HepG2 (cell line): ENCODE data around the gene P4HB. TPM values are rescaled to one million over a fixed set of nuclear protein-coding genes. Genes with fewer than 3 reads are reported as not detected.

Experiments
- ATAC-seq: fragments of 200-7000 bp; cut with Tn5 transposase; 3 replicates; pipeline ENCODE4 v1.9.1; 2020; ENCODE audit warnings: mild to moderate bottlenecking, moderate library complexity
- BruUV-seq: library from RNA; stranded (reverse); fragments of 400-500 nt; replicated peaks from 2 replicates; lab custom pipeline; 2021; lab: Mats Ljungman, UMichigan
- CTCF ChIA-PET: fragments of 300-600 bp; formaldehyde crosslinking; extraction: SDS; loops from one replicate; lab custom pipeline; 2021; ENCODE audit warnings: low total read pairs, inconsistent platforms, low intra/inter-chr PET ratio; lab: Yijun Ruan, JAX
- POLR2A ChIA-PET: fragments of 350-600 bp; sonication (Branson Sonifier 250); formaldehyde crosslinking; loops from one replicate; lab custom pipeline; 2020; ENCODE audit warnings: antibody characterized with exemption, inconsistent platforms; lab: Yijun Ruan, JAX
- DNase-seq: peaks from one replicate; pipeline ENCODE4 v3.0.0-alpha.2; 2015; ENCODE audit warnings: low spot score
- FAIRE-seq: peaks from 3 replicates; lab custom pipeline; 2011; peaks lifted over from hg19 to GRCh38; lab: Jason Lieb, UNC
- H2AFZ ChIP-seq: one replicate; pipeline ENCODE4 v1.6.1; 2011; ENCODE audit warnings: low read length, inconsistent platforms
- H3K27ac ChIP-seq: fragments of 300-600 bp; 3 replicates; pipeline ENCODE4 v1.8.0; 2011; ENCODE audit warnings: mixed run types, mild to moderate bottlenecking, mixed read lengths, low read length, inconsistent platforms; ENCODE audit not compliant: insufficient read depth; ENCODE audit errors: extremely low read length
- H3K27me3 ChIP-seq, 2 experiments: fragments of 200-600 bp in 1 of 2; 2 replicates in 1 of 2; 3 replicates in 1 of 2; pipeline versions ENCODE4 v1.6.0 to v1.8.0; 2011; ENCODE audit warnings: low read length in 2 of 2, mild to moderate bottlenecking in 2 of 2, moderate library complexity in 2 of 2, inconsistent platforms in 1 of 2; ENCODE audit not compliant: insufficient read depth in 2 of 2, control insufficient read depth in 1 of 2
- H3K36me3 ChIP-seq, 2 experiments: fragments of 200-600 bp in 1 of 2; replicated peaks in 1 of 2; 2 replicates in 1 of 2; 3 replicates in 1 of 2; pipeline versions ENCODE4 v1.5.1 to v1.8.0; 2011; ENCODE audit warnings: low read length in 2 of 2, inconsistent platforms in 1 of 2; ENCODE audit not compliant: insufficient read depth in 2 of 2, control insufficient read depth in 1 of 2
- H3K4me1 ChIP-seq: 2 replicates; pipeline ENCODE4 v1.5.1; 2012; ENCODE audit warnings: low read length, inconsistent platforms; ENCODE audit not compliant: insufficient read depth
- H3K4me2 ChIP-seq: 2 replicates; pipeline ENCODE4 v1.6.0; 2011; ENCODE audit warnings: low read depth, low read length, inconsistent platforms
- H3K4me3 ChIP-seq, 3 experiments: fragments of 200-600 bp in 1 of 3; sonication (generic), shearing (Covaris generic) in 1 of 3; replicated peaks in 1 of 3; 2 replicates each; pipeline ENCODE4 v1.5.1; 2011 to 2016; ENCODE audit warnings: low read length in 3 of 3, inconsistent platforms in 2 of 3, low read depth in 2 of 3, mild to moderate bottlenecking in 2 of 3, control low read depth in 1 of 3, mixed read lengths in 1 of 3; ENCODE audit not compliant: insufficient read depth in 1 of 3
- H3K79me2 ChIP-seq: one replicate; pipeline ENCODE4 v1.6.1; 2011; ENCODE audit warnings: low read length, inconsistent platforms; ENCODE audit not compliant: insufficient read depth
- H3K9ac ChIP-seq: 2 replicates; pipeline ENCODE4 v1.6.0; 2011; ENCODE audit warnings: mild to moderate bottlenecking, low read depth, low read length, inconsistent platforms; ENCODE audit not compliant: insufficient read depth
- H3K9me3 ChIP-seq: 2 replicates; pipeline ENCODE4 v1.5.1; 2012; ENCODE audit warnings: mild to moderate bottlenecking, low read length
- H4K20me1 ChIP-seq: 2 replicates; pipeline ENCODE4 v1.6.0; 2011; ENCODE audit warnings: inconsistent platforms, mild to moderate bottlenecking, low read length, moderate library complexity; ENCODE audit not compliant: insufficient read depth
- AGO2 ChIP-seq: fragments of 200-400 bp; formaldehyde crosslinking; optimal IDR thresholded peaks from 2 replicates; pipeline ENCODE3; 2017; ENCODE audit warnings: mild to moderate bottlenecking, low read depth, low read length, moderate library complexity
- ATRX ChIP-seq: sonication (generic); formaldehyde crosslinking; IDR thresholded peaks from 2 replicates; pipeline ENCODE4 v1.4.0; 2020; ENCODE audit warnings: missing genetic modification reagents, borderline replicate concordance
- ETV6 ChIP-seq: sonication (generic); formaldehyde crosslinking; conservative IDR thresholded peaks from 2 replicates; pipeline ENCODE4 v1.4.0; 2020; ENCODE audit warnings: missing genetic modification reagents
- HOXA3 ChIP-seq: sonication (generic); formaldehyde crosslinking; IDR thresholded peaks from 2 replicates; pipeline ENCODE4 v1.5.0; 2020; ENCODE audit warnings: missing genetic modification reagents
- JUNB ChIP-seq: sonication (generic); formaldehyde crosslinking; IDR thresholded peaks from 2 replicates; pipeline ENCODE4 v1.8.0; 2022; ENCODE audit warnings: missing genetic modification reagents, mild to moderate bottlenecking, borderline replicate concordance
- POLR2A ChIP-seq, 2 experiments: IDR thresholded peaks; 2 replicates each; pipeline ENCODE4 v1.6.1; 2011; ENCODE audit warnings: low read depth in 2 of 2, low read length in 2 of 2, mild to moderate bottlenecking in 1 of 2, moderate library complexity in 1 of 2; ENCODE audit not compliant: insufficient read depth in 1 of 2
- RBFOX2 ChIP-seq: fragments of 200-400 bp; formaldehyde crosslinking; IDR thresholded peaks from 2 replicates; pipeline ENCODE4 v1.6.1; 2017; ENCODE audit warnings: low read depth, mild to moderate bottlenecking, low read length
- RBM22 ChIP-seq: fragments of 200-400 bp; formaldehyde crosslinking; optimal IDR thresholded peaks from 2 replicates; pipeline ENCODE3; 2017; ENCODE audit warnings: mild to moderate bottlenecking, low read length, moderate library complexity
- U2AF1 ChIP-seq: fragments of 200-400 bp; formaldehyde crosslinking; optimal IDR thresholded peaks from 2 replicates; pipeline ENCODE3; 2017; ENCODE audit warnings: mild to moderate bottlenecking, low read depth, low read length
- ZFAT ChIP-seq: sonication (generic); formaldehyde crosslinking; conservative IDR thresholded peaks from 2 replicates; pipeline ENCODE4 v1.8.1; 2023; ENCODE audit warnings: missing genetic modification reagents, inconsistent platforms
- ZMYM4 ChIP-seq: sonication (generic); formaldehyde crosslinking; IDR thresholded peaks from 2 replicates; pipeline ENCODE4 v1.8.1; 2023; ENCODE audit warnings: mild to moderate bottlenecking, missing genetic modification reagents
- ZNF235 ChIP-seq: sonication (generic); formaldehyde crosslinking; IDR thresholded peaks from 2 replicates; pipeline ENCODE4 v1.8.1; 2023; ENCODE audit warnings: mild to moderate bottlenecking, missing genetic modification reagents, borderline replicate concordance
- ZNF451 ChIP-seq: sonication (generic); formaldehyde crosslinking; IDR thresholded peaks from 2 replicates; pipeline ENCODE4 v1.5.0; 2020; ENCODE audit warnings: mild to moderate bottlenecking, missing genetic modification reagents
- ZNF768 ChIP-seq: sonication (generic); formaldehyde crosslinking; IDR thresholded peaks from 2 replicates; pipeline ENCODE4 v1.4.0; 2020; ENCODE audit warnings: missing genetic modification reagents
- ZNF891 ChIP-seq: sonication (generic); formaldehyde crosslinking; IDR thresholded peaks from 2 replicates; pipeline ENCODE4 v1.5.0; 2020; ENCODE audit warnings: mild to moderate bottlenecking, missing genetic modification reagents
- WGBS: methylation state at CpG from one replicate; pipeline ENCODE4 v1.1.6; 2017; ENCODE audit warnings: low lambda C conversion rate; 5-methylcytosine and 5-hydroxymethylcytosine counted together
- in situ Hi-C: cut with HindIII; loops from 2 replicates; pipeline ENCODE4 v1.10.0; 2017; ENCODE audit warnings: low pct_unique_long_range_greater_than_20kb; ENCODE audit not compliant: extremely low pct_ligation_motif_present
- intact Hi-C: fragments of 100-400 bp; cut with micrococcal nuclease; formaldehyde crosslinking; loops from one replicate; pipeline ENCODE4 v1.10.0; 2022; ENCODE audit not compliant: unreplicated experiment
- polyA plus RNA-seq, 8 experiments: library from polyadenylated mRNA; depleted of rRNA in 3 of 8; stranded (reverse) in 7 of 8; unstranded in 1 of 8; fragments of >200 nt; fragmentation: Illumina TruSeq in 4 of 8; extraction: Trizol in 4 of 8; gene quantifications; 2 replicates each; pipeline versions ENCODE4 v1.2.1 to v1.2.3, GENCODE V29; 2011 to 2016; ENCODE audit warnings: low read depth in 4 of 8, missing spikeins in 1 of 8, mixed read lengths in 1 of 8; ENCODE audit not compliant: insufficient read depth in 1 of 8
- total RNA-seq, 5 experiments: library from RNA; depleted of rRNA; stranded (reverse); fragments of >200 nt; fragmentation: Illumina TruSeq; extraction: Trizol; gene quantifications; 2 replicates each; pipeline ENCODE4 v1.2.3, GENCODE V29; 2016; ENCODE audit warnings: low read depth in 1 of 5
- TF ChIP-seq, protein P1 (sequence below), 2 experiments: sonication (generic) in 1 of 2; formaldehyde crosslinking in 1 of 2; IDR thresholded peaks; 2 replicates each; pipeline versions ENCODE4 v1.6.1 to v1.9.0; 2014 to 2022; ENCODE audit warnings: antibody characterized with exemption in 1 of 2, borderline replicate concordance in 1 of 2, inconsistent platforms in 1 of 2, low read depth in 1 of 2, missing genetic modification reagents in 1 of 2
- TF ChIP-seq, protein P2 (sequence below): sonication (generic); formaldehyde crosslinking; IDR thresholded peaks from 2 replicates; pipeline ENCODE4 v1.4.0; 2020; ENCODE audit warnings: missing genetic modification reagents
- TF ChIP-seq, protein P3 (sequence below): sonication (generic); formaldehyde crosslinking; IDR thresholded peaks from 2 replicates; pipeline ENCODE4 v1.8.0; 2022; ENCODE audit warnings: missing genetic modification reagents, low read depth, mild to moderate bottlenecking, borderline replicate concordance

Gene P4HB
- total and polyA plus RNA-seq, 2 of the 13 experiments (the other 11 are each of a cell fraction or from before 2014, with no cell fraction given): 185 to 782 TPM

DNA sequence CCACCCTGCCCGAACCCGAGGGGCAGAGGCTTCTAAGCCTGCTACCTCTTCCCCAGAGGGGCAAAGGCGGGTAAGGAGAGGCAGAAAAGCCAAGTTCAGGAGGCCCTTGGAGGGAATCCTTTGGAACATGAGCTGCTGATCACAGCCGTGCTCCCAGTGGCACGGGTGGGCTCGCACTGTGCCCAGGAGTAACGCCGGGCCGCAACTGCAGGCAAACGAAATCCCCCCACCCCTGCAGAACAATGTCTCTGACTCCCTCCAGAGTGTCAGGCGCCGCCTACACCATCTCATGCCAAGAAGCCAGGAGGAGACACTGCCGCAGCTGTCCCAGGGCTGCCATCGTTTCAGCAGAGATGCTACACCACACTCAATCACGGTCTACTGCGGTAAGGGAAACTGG lies 8.9 kb downstream of the P4HB start (continued):
- TF ChIP-seq JUNB (CRISPR knock-in tag) (0 out of 2 replicates have a peak, but pooled peaks have one; percentile 4), AGO2 (peak; percentile 57), ZNF768 (CRISPR knock-in tag) (no peak), POLR2A (IDR thresholded peaks at IDR 0.05; ENCODE audit: insufficient read depth in 1 of 2, low read depth in 2 of 2, low read length in 2 of 2) (peak in 1 of 2 experiments; percentile 43; a peak in 1 of 4 replicates), ZNF235 (CRISPR knock-in tag) (no peak), ZFAT (no peak), ZNF891 (CRISPR knock-in tag) (no peak), ZMYM4 (CRISPR knock-in tag) (no peak)

DNA sequence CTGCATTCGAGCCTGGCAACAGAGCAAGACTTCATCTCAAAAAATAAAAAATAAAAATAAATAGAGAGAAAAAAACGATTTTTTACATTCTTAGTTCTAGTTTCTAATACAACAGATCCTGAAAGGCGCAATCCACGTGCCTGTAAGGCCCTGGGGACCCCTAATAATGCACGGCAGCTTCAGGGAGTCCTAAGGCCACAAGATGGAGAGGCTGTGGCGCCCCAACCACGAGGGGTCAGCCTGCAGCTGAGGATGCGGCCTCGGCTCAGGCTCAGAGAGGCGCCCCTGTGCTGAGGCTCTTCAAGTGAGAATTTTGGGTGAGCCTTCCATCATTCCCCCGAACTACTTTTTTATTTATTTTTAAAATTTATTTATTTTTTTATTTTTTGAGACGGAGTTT lies 10.9 kb downstream of the P4HB start:
- BruUV-seq: no TSS peak
- TF ChIP-seq, protein P1, sequence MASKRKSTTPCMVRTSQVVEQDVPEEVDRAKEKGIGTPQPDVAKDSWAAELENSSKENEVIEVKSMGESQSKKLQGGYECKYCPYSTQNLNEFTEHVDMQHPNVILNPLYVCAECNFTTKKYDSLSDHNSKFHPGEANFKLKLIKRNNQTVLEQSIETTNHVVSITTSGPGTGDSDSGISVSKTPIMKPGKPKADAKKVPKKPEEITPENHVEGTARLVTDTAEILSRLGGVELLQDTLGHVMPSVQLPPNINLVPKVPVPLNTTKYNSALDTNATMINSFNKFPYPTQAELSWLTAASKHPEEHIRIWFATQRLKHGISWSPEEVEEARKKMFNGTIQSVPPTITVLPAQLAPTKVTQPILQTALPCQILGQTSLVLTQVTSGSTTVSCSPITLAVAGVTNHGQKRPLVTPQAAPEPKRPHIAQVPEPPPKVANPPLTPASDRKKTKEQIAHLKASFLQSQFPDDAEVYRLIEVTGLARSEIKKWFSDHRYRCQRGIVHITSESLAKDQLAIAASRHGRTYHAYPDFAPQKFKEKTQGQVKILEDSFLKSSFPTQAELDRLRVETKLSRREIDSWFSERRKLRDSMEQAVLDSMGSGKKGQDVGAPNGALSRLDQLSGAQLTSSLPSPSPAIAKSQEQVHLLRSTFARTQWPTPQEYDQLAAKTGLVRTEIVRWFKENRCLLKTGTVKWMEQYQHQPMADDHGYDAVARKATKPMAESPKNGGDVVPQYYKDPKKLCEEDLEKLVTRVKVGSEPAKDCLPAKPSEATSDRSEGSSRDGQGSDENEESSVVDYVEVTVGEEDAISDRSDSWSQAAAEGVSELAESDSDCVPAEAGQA (IDR thresholded peaks at IDR 0.05; ENCODE audit: low read depth): no peak
- TF ChIP-seq, protein P1 (CRISPR knock-in tag; IDR thresholded peaks at IDR 0.05; ENCODE audit: borderline replicate concordance): no peak
- TF ChIP-seq ZNF451 (CRISPR knock-in tag) (no peak), AGO2 (peak; percentile 54), ATRX (CRISPR knock-in tag) (no peak), RBM22 (peak; percentile 74), U2AF1 (no peak), ETV6 (no peak), RBFOX2 (peak; percentile 63), HOXA3 (CRISPR knock-in tag) (no peak)
- TF ChIP-seq, protein P2, sequence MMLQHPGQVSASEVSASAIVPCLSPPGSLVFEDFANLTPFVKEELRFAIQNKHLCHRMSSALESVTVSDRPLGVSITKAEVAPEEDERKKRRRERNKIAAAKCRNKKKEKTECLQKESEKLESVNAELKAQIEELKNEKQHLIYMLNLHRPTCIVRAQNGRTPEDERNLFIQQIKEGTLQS: no peak
- TF ChIP-seq, protein P3, sequence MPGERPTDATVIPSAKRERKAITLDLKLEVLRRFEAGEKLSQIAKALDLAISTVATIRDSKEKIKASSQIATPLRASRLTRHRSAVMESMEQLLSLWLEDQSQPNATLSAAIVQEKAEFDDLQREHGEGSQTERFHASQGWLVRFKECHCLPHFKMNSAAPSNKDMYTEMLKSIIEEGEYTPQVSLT: no peak

More for the DNA sequence above, 10.9 kb downstream of the P4HB start:
- peaks cover 8% of the 10 kb centered on the region for H3K4me1 ChIP-seq
- no peak overlapping the region for H2AFZ ChIP-seq
- no peaks in the 10 kb centered on the region for H3K9me3 ChIP-seq
- intact Hi-C loops: no loop called here
- no peak overlapping the region for H3K9ac ChIP-seq
- peaks cover 52 to 77% of the 10 kb centered on the region in 2 experiments for H3K36me3 ChIP-seq
- in situ Hi-C loops: no loop called here
- no peak overlapping the region for H3K27ac ChIP-seq
- no peak overlapping the region for H3K4me3 ChIP-seq
- no peak overlapping the region for H3K4me2 ChIP-seq
- ATAC-seq: no peak
- no peak for DNase-seq
- no peak for FAIRE-seq
- peaks cover 12% of the 10 kb centered on the region for H3K79me2 ChIP-seq
- WGBS: 92% methylated on average over 12 of the region's 12 CpGs
- ChIA-PET POLR2A (interaction anchor here (1.1 to 4.0 kb wide), 4 partner anchors 10 to 28 kb away, joined by 3 to 17 read pairs (median 6); partner anchors contain the start of genes MCRIP1 and P4HB), CTCF (no interaction called here)
- H3K27me3 ChIP-seq: no peaks in the 10 kb centered on the region
- peaks cover 7% of the 10 kb centered on the region; the same call in 1 of the 2 replicates for H4K20me1 ChIP-seq
